HepG2 (cell line): ENCODE results near the gene HS3ST4.

Source experiments
- ATF3 ChIP-seq: sonication (generic); formaldehyde crosslinking; IDR thresholded peaks from 2 replicates; pipeline ENCODE4 v1.4.0; 2020; ENCODE audit warnings: missing genetic modification reagents
- CEBPZ ChIP-seq: IDR thresholded peaks from 2 replicates; pipeline ENCODE4 v1.6.1; 2012; ENCODE audit warnings: low read length, improper control_type of control experiment
- JUNB ChIP-seq: sonication (generic); formaldehyde crosslinking; IDR thresholded peaks from 2 replicates; pipeline ENCODE4 v1.8.0; 2022; ENCODE audit warnings: missing genetic modification reagents, mild to moderate bottlenecking, borderline replicate concordance
- LCORL ChIP-seq, 2 experiments: fragments of 450-650 bp in 1 of 2; sonication (generic) in 1 of 2; formaldehyde crosslinking in 1 of 2; IDR thresholded peaks; 2 replicates each; pipeline versions ENCODE4 v1.5.0 to v1.6.1; 2017 to 2020; ENCODE audit warnings: antibody characterized with exemption in 1 of 2, missing genetic modification reagents in 1 of 2
- NCOA1 ChIP-seq: sonication (generic); formaldehyde crosslinking; IDR thresholded peaks from 2 replicates; pipeline ENCODE4 v1.9.0; 2021; ENCODE audit warnings: missing genetic modification reagents
- NFKBIZ ChIP-seq: IDR thresholded peaks from 2 replicates; pipeline ENCODE4 v1.6.1; 2018; ENCODE audit warnings: missing genetic modification reagents, missing compliant biosample characterization
- PRPF4 ChIP-seq: fragments of 200-400 bp; formaldehyde crosslinking; IDR thresholded peaks from 2 replicates; pipeline ENCODE4 v1.6.1; 2016; ENCODE audit warnings: low read length, low read depth; ENCODE audit not compliant: poor library complexity, severe bottlenecking
- SMAD9 ChIP-seq: sonication (generic); formaldehyde crosslinking; IDR thresholded peaks from 2 replicates; pipeline ENCODE4 v1.5.1; 2020; ENCODE audit warnings: mild to moderate bottlenecking, missing genetic modification reagents
- ZNF292 ChIP-seq: sonication (generic); formaldehyde crosslinking; IDR thresholded peaks from 2 replicates; pipeline ENCODE4 v1.8.1; 2022; ENCODE audit warnings: mild to moderate bottlenecking, low read depth, missing genetic modification reagents, borderline replicate concordance
- ZNF501 ChIP-seq: sonication (generic); formaldehyde crosslinking; IDR thresholded peaks from 2 replicates; pipeline ENCODE4 v1.5.1; 2020; ENCODE audit warnings: mild to moderate bottlenecking, moderate library complexity, missing genetic modification reagents

GRCh38 chr16:25786748-25787147 lies 95.0 kb downstream of the HS3ST4 start:
- no peak for TF ChIP-seq NFKBIZ (CRISPR knock-in tag)
- no peak for TF ChIP-seq PRPF4
- TF ChIP-seq JUNB (CRISPR knock-in tag) = no peak
- no peak for TF ChIP-seq CEBPZ
- TF ChIP-seq ZNF292 = no peak
- TF ChIP-seq LCORL (IDR thresholded peaks at IDR 0.05) = no peak
- no peak for TF ChIP-seq LCORL (CRISPR knock-in tag; IDR thresholded peaks at IDR 0.05)
- TF ChIP-seq ZNF501 (CRISPR knock-in tag) = no peak
- no peak for TF ChIP-seq SMAD9 (CRISPR knock-in tag)
- no peak for TF ChIP-seq ATF3 (CRISPR knock-in tag)
- TF ChIP-seq NCOA1 = no peak
